Endothelial cell of umbilical vein (primary cell): ENCODE data around the gene LHX1. TPM values are rescaled to one million over a fixed set of nuclear protein-coding genes. Genes with fewer than 3 reads are reported as not detected.

Experiments
- BruUV-seq: library from RNA; stranded (reverse); fragments of 400-500 nt; replicated peaks from 2 replicates; lab custom pipeline; 2021; lab: Mats Ljungman, UMichigan
- CTCF ChIA-PET: fragments of 300-600, 350-600 bp; sonication (Branson Sonifier 250); formaldehyde crosslinking; loops from one replicate; lab custom pipeline; 2021; ENCODE audit warnings: antibody characterized with exemption, inconsistent platforms; lab: Charles Lee
- POLR2A ChIA-PET: fragments of 300-600, 350-600 bp; sonication (Branson Sonifier 250); formaldehyde crosslinking; loops from one replicate; lab custom pipeline; 2021; ENCODE audit warnings: antibody characterized with exemption, inconsistent platforms; lab: Charles Lee
- DNase-seq: peaks from one replicate; pipeline ENCODE4 v3.0.0-alpha.2; 2011; ENCODE audit warnings: low read depth, low spot score
- FAIRE-seq: peaks from 2 replicates; lab custom pipeline; 2011; peaks lifted over from hg19 to GRCh38; lab: Jason Lieb, UNC
- H2AFZ ChIP-seq: 2 replicates; pipeline ENCODE4 v1.6.0; 2012; ENCODE audit warnings: low read depth, low read length, control low read depth, inconsistent platforms
- H3K27ac ChIP-seq: 2 replicates; pipeline ENCODE4 v1.5.1; 2011; ENCODE audit warnings: low read depth, mild to moderate bottlenecking, control low read depth, low read length, moderate library complexity; ENCODE audit not compliant: insufficient read depth
- H3K27me3 ChIP-seq, 2 experiments: 2 replicates each; pipeline versions ENCODE4 v1.6.0 to v1.6.1; 2011; ENCODE audit warnings: low read length in 2 of 2, mixed read lengths in 1 of 2; ENCODE audit not compliant: control insufficient read depth in 2 of 2, insufficient read depth in 2 of 2
- H3K36me3 ChIP-seq, 2 experiments: 2 replicates in 1 of 2; 3 replicates in 1 of 2; pipeline ENCODE4 v1.5.1; 2011; ENCODE audit warnings: low read length in 2 of 2, mild to moderate bottlenecking in 1 of 2, moderate library complexity in 1 of 2; ENCODE audit not compliant: control insufficient read depth in 2 of 2, insufficient read depth in 2 of 2; ENCODE audit errors: extremely low read depth in 1 of 2
- H3K4me1 ChIP-seq: 3 replicates; pipeline ENCODE4 v1.5.1; 2011; ENCODE audit warnings: mild to moderate bottlenecking, low read length; ENCODE audit not compliant: control insufficient read depth, insufficient read depth; ENCODE audit errors: extremely low read depth
- H3K4me2 ChIP-seq: 2 replicates; pipeline ENCODE4 v1.6.1; 2011; ENCODE audit warnings: low read length, control low read depth, mixed read lengths; ENCODE audit not compliant: insufficient read depth
- H3K4me3 ChIP-seq, 3 experiments: fragments of 200-600 bp in 1 of 3; sonication (generic), shearing (Covaris generic) in 1 of 3; replicated peaks in 1 of 3; 2 replicates each; pipeline ENCODE4 v1.5.1; 2011 to 2016; ENCODE audit warnings: control low read depth in 3 of 3, low read length in 3 of 3, mild to moderate bottlenecking in 2 of 3, inconsistent platforms in 1 of 3, low read depth in 1 of 3, moderate library complexity in 1 of 3; ENCODE audit not compliant: insufficient read depth in 1 of 3
- H3K79me2 ChIP-seq: 2 replicates; pipeline ENCODE4 v1.6.0; 2012; ENCODE audit warnings: low read length, inconsistent platforms; ENCODE audit not compliant: control insufficient read depth, insufficient read depth
- H3K9ac ChIP-seq: replicated peaks from 2 replicates; pipeline ENCODE3; 2011; ENCODE audit warnings: low read length, control low read depth; ENCODE audit not compliant: insufficient read depth; ENCODE audit errors: extremely low read depth
- H3K9me1 ChIP-seq: replicated peaks from 3 replicates; pipeline ENCODE4 v1.6.0; 2011; ENCODE audit warnings: mild to moderate bottlenecking, low read length; ENCODE audit not compliant: control insufficient read depth, insufficient read depth; ENCODE audit errors: extremely low read depth
- H3K9me3 ChIP-seq: replicated peaks from 2 replicates; pipeline ENCODE4 v1.5.1; 2012; ENCODE audit warnings: low read length, inconsistent platforms; ENCODE audit not compliant: control insufficient read depth, insufficient read depth
- H4K20me1 ChIP-seq: replicated peaks from 2 replicates; pipeline ENCODE3; 2011; ENCODE audit warnings: mild to moderate bottlenecking, low read length; ENCODE audit not compliant: control insufficient read depth, insufficient read depth; ENCODE audit errors: extremely low read depth
- CTCF ChIP-seq, 2 donors: IDR thresholded peaks; 1 replicate in 1 of 2; 2 replicates in 1 of 2; pipeline ENCODE4 v1.5.1; 2011; ENCODE audit warnings: low read length in 2 of 2, mild to moderate bottlenecking in 2 of 2, moderate library complexity in 2 of 2, control low read depth in 1 of 2, inconsistent platforms in 1 of 2, low read depth in 1 of 2; ENCODE audit not compliant: insufficient read depth in 1 of 2; ENCODE audit errors: extremely low read depth in 1 of 2
- EZH2 ChIP-seq: IDR thresholded peaks from 2 replicates; pipeline ENCODE4 v1.6.1; 2012; ENCODE audit warnings: borderline replicate concordance, low read depth, mild to moderate bottlenecking, moderate library complexity, low read length, inconsistent platforms; ENCODE audit not compliant: severe bottlenecking
- FOS ChIP-seq: IDR thresholded peaks from 2 replicates; pipeline ENCODE4 v1.6.1; 2011; ENCODE audit warnings: mild to moderate bottlenecking, low read length, moderate library complexity, borderline replicate concordance; ENCODE audit not compliant: insufficient read depth
- GATA2 ChIP-seq: IDR thresholded peaks from 2 replicates; pipeline ENCODE4 v1.7.0; 2011; ENCODE audit warnings: low read depth, mild to moderate bottlenecking, moderate library complexity, mixed read lengths, low read length; ENCODE audit not compliant: insufficient read length, insufficient read depth
- JUN ChIP-seq: IDR thresholded peaks from 2 replicates; pipeline ENCODE4 v1.6.1; 2011; ENCODE audit warnings: borderline replicate concordance, low read depth; ENCODE audit not compliant: insufficient read length, insufficient read depth
- MAX ChIP-seq: IDR thresholded peaks from 2 replicates; pipeline ENCODE4 v1.6.1; 2011; ENCODE audit not compliant: insufficient read depth, insufficient read length
- dilution Hi-C: fragments of 300-500 bp; cut with MboI; formaldehyde crosslinking; loops from one replicate; pipeline ENCODE4 v1.15.0; 2019; ENCODE audit warnings: low sequenced_read_pairs; ENCODE audit not compliant: extremely low pct_ligation_motif_present
- intact Hi-C: fragments of 100-400 bp; cut with micrococcal nuclease; formaldehyde crosslinking; loops from one replicate; pipeline ENCODE4 v1.10.0; 2022
- polyA plus RNA-seq, 4 experiments: library from polyadenylated mRNA; depleted of rRNA in 3 of 4; stranded (reverse) in 3 of 4; unstranded in 1 of 4; fragments of >200 nt; gene quantifications; 2 replicates each; pipeline versions ENCODE4 v1.2.1 to v1.2.3, GENCODE V29; 2011 to 2012; ENCODE audit warnings: missing spikeins in 1 of 4
- total RNA-seq: library from RNA; stranded (reverse); gene quantifications from 2 replicates; pipeline ENCODE4 v1.2.3, GENCODE V29; 2021

Gene LHX1
- total and polyA plus RNA-seq, 2 donors (not counting 3 experiments of a cell fraction or from before 2014, with no cell fraction given): not detected

GRCh38 chr17:36940313-36941264 lies 3.3 kb downstream of the LHX1 start:
- Histone ChIP-seq H3K27me3 (peaks cover 87 to 100% of the 10 kb centered on the region in 2 experiments), H2AFZ (no peak overlapping the region), H3K36me3 (no peaks in the 10 kb centered on the region), H4K20me1 (no peaks in the 10 kb centered on the region), H3K4me1 (peaks cover 10% of the 10 kb centered on the region), H3K4me3 (no peak overlapping the region), H3K9ac (no peak overlapping the region), H3K9me1 (no peaks in the 10 kb centered on the region), H3K27ac (no peak overlapping the region), H3K4me2 (no peak overlapping the region), H3K9me3 (no peaks in the 10 kb centered on the region), H3K79me2 (no peaks in the 10 kb centered on the region)
- no peak for TF ChIP-seq MAX
- TF ChIP-seq CTCF (IDR thresholded peaks at IDR 0.05; ENCODE audit: extremely low read depth in 1 of 2, insufficient read depth in 1 of 2, low read depth in 1 of 2, low read length in 2 of 2): no peak
- no peak for TF ChIP-seq JUN
- peak; percentile 87 for TF ChIP-seq EZH2
- TF ChIP-seq FOS: no peak
- TF ChIP-seq GATA2: no peak
- FAIRE-seq: no peak
- ChIA-PET POLR2A (no interaction called here), CTCF (no interaction called here)
- no TSS peak for BruUV-seq
- intact Hi-C loops: no loop called here
- dilution Hi-C loops: no loop called here
- no peak for DNase-seq
